ENCODE measurements around the gene POLA1.

DNA sequence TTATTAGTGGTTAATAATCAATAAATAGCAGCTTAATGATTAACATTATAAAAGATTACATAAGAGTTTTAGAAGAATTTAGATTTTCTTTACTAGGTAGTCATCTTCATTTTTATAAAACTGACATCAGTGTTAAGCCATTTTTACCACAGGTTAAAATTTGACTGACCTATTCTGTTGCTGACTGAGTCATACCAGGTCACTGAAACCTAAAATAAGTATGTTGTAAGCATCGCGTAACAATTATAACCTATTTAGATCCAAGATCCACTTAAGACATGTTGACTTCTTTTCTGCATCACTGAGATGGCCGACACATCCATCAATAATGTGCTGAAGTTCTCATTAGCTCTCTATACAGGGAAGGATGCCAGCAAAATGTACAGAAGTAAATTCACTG lies 285.4 kb downstream of the POLA1 start:
- TF ChIP-seq, protein P1, sequence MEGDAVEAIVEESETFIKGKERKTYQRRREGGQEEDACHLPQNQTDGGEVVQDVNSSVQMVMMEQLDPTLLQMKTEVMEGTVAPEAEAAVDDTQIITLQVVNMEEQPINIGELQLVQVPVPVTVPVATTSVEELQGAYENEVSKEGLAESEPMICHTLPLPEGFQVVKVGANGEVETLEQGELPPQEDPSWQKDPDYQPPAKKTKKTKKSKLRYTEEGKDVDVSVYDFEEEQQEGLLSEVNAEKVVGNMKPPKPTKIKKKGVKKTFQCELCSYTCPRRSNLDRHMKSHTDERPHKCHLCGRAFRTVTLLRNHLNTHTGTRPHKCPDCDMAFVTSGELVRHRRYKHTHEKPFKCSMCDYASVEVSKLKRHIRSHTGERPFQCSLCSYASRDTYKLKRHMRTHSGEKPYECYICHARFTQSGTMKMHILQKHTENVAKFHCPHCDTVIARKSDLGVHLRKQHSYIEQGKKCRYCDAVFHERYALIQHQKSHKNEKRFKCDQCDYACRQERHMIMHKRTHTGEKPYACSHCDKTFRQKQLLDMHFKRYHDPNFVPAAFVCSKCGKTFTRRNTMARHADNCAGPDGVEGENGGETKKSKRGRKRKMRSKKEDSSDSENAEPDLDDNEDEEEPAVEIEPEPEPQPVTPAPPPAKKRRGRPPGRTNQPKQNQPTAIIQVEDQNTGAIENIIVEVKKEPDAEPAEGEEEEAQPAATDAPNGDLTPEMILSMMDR (IDR thresholded peaks at IDR 0.05; ENCODE audit: low read length) = no peak
- TF ChIP-seq EZH2 (optimal IDR thresholded peaks at IDR 0.05; ENCODE audit: low read depth, low read length) = no peak

All from MM.1S (cell line).